Subcutaneous adipose tissue (tissue), 4 donors: ENCODE results near the gene AXL. TPM values are rescaled to one million over a fixed set of nuclear protein-coding genes. Genes with fewer than 3 reads are reported as not detected.

ENCODE experiments used
- total RNA-seq, 4 donors: library from RNA; depleted of rRNA; stranded (reverse); fragments of >200 nt; gene quantifications; one replicate each; pipeline ENCODE4 v1.1.0, GENCODE V29; 2016
- TF ChIP-seq, protein P1 (sequence below): fragments of 450-650 bp; IDR thresholded peaks from one replicate; pipeline ENCODE4 v1.5.1; 2016; ENCODE audit warnings: low read depth, mild to moderate bottlenecking, control low read depth, antibody characterized with exemption, moderate library complexity

Gene AXL
- total RNA-seq, 4 donors from 2014 or later: 72.6 to 118 (median 80.0) TPM

DNA sequence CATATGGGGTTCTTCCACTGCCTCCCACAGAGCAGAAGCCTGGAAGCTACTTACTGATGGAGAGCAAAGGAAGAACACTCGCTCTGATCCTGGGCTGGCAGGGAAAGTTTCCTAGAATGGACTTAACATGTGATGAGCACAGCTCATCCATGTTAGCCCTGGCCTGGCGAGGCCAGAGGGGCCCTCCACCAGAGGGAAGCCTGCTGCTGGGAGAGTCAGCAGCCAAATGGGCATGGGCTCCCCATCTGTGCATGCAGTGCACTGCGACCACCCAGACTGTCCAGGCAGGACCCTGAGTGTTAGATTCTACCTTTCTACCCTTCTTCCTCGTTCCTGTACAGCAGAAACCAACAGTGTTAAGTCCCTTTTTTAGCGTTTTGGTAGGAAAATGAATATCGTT is 54.1 kb downstream of the AXL start:
- TF ChIP-seq, protein P1, sequence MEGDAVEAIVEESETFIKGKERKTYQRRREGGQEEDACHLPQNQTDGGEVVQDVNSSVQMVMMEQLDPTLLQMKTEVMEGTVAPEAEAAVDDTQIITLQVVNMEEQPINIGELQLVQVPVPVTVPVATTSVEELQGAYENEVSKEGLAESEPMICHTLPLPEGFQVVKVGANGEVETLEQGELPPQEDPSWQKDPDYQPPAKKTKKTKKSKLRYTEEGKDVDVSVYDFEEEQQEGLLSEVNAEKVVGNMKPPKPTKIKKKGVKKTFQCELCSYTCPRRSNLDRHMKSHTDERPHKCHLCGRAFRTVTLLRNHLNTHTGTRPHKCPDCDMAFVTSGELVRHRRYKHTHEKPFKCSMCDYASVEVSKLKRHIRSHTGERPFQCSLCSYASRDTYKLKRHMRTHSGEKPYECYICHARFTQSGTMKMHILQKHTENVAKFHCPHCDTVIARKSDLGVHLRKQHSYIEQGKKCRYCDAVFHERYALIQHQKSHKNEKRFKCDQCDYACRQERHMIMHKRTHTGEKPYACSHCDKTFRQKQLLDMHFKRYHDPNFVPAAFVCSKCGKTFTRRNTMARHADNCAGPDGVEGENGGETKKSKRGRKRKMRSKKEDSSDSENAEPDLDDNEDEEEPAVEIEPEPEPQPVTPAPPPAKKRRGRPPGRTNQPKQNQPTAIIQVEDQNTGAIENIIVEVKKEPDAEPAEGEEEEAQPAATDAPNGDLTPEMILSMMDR: no peak

DNA sequence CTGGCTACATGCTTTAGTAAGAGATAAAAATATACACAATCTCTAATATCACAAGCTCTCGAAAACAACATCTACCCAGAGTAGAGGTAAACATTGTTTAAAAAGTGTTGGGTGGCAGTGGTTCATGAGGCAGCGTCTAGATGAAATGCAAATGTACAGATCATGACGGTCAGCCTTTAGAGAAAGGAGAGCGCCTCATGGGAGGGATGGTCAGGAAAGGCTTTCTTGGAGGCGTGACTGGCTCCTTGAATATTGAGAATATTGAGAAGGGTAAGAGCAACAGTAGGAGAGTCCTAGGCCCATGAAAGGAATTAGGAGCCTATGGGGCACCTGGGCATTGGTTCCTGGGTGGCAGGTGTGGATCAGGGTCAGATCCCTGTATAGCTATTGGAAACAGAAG is 55.8 kb downstream of the AXL start:
- TF ChIP-seq, protein P1: no peak

DNA sequence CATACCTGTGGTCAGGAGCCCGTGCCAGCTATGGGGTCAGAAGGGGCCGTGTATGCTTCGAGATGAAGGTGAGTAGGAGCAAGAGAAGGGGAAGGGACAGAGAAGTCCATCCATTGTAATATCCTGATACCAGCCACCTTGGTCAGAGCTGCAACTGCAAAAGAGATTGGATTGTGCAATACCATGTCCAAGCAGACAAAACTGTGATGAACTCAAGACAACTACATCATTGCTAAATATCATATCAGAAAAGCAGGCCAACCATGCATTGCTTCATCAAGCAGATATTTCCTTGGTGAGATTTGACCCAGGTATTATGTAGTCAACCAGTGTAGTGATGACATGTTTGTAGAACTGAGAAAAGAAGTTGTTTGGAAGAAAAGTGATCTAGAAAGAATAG is 57.2 kb downstream of the AXL start:
- TF ChIP-seq, protein P1: no peak

DNA sequence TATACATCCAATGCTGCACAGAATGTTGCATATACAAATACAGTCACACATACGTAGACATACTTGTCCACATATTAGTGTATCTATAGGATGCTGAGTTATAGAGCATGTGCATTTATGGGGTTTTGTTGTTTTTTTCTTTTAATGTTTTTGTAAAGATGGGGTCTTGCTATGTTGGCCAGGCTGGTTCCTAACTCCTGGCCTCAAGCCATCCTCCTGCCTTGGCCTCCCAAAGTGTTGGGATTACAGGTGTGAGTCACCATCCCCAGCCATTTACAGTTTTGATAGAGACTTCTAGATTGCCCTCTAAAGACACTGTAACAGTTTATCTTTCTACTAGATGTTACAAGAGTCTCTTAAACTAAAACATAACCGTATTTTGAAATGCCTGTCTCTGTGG is 59.5 kb downstream of the AXL start:
- TF ChIP-seq, protein P1: no peak

DNA sequence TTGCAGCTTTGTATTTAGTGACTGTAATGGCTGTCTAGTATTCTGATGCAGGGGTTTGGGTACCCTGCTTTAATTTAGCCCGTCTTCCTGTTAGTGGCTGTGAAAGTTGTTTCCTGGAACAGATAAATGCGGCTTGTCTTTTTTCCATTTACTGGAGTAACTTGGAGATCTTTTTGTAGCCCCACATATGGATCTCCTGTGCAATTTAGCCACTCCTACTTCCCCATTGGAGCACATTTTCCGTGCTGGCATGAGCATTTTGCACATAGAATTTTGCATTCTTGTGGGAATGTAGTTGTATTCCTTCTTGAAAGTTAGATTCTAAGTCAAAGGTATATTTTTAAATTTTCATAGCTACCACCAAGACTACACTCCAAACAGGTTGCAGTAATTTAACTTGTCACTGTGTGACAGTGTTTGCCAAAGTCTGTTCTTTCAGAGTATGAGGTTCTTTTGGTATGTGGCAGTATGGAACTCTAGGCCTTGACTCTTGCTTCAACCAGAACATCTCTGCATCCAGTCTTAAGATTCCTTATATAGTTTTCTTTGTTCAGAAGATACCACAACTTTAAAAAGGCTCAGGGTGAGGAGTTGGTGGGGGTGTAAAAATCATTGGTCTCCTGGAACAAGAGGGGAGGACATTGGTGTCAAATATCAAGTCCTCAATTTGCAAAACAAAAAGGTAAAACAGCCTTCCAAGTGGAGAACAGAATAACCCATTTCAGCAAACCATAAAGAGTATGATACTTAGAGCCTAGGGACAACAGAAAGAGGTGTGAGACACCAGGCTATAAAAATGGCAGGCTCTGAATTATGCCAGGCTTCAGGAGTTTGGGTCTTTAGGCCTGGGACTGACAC is 69.9 kb downstream of the AXL start:
- TF ChIP-seq, protein P1: no peak

DNA sequence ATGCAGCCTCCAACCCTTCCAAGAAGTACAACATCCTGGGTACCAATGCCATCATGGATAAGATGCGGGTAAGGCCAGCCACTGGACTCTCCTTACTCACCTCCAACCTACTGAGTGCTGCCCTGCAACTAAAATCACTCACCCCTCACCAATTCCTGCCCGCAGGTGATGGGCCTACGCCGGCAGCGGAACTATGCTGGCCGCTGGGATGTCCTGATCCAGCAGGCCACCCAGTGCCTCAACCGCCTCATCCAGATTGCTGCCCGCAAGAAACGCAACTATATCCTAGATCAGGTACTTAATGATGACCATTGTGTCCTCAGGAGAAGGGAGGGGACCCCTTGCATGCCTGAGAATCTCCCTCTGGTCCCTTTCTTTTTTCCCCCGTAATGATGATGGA is 75.4 kb downstream of the AXL start:
- TF ChIP-seq, protein P1: no peak

DNA sequence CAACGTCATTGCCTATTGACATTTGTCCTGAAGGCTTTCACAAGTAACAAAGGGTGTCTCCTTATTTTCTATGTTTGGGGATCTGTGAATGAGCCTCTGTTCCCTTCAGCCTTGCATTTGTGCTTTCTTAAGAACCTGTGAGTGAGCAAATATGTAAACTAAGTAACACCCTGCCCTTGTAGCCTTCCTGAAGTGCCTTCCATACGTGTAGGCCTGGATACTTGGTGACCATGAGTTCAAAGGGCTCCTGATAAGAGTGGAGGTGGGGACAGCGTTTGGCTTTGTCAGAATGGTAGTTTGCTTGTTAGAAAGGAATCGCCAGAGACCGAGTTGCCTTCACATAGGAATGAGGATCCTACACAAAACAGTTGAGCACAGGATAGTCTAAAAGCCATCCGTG is 76.5 kb downstream of the AXL start:
- TF ChIP-seq, protein P1: no peak
